Placental pericyte (primary cell): Measurements from ENCODE around the gene HMGCR. TPM values are rescaled to one million over a fixed set of nuclear protein-coding genes. Genes with fewer than 3 reads are reported as not detected.

ENCODE experiments used
- total RNA-seq: library from RNA; depleted of rRNA; stranded (reverse); fragments of >200 nt; gene quantifications from 2 replicates; pipeline ENCODE4 v1.2.3, GENCODE V29; 2012

HMGCR gene
- 102 and 187 TPM in 2 replicates for total RNA-seq

DNA sequence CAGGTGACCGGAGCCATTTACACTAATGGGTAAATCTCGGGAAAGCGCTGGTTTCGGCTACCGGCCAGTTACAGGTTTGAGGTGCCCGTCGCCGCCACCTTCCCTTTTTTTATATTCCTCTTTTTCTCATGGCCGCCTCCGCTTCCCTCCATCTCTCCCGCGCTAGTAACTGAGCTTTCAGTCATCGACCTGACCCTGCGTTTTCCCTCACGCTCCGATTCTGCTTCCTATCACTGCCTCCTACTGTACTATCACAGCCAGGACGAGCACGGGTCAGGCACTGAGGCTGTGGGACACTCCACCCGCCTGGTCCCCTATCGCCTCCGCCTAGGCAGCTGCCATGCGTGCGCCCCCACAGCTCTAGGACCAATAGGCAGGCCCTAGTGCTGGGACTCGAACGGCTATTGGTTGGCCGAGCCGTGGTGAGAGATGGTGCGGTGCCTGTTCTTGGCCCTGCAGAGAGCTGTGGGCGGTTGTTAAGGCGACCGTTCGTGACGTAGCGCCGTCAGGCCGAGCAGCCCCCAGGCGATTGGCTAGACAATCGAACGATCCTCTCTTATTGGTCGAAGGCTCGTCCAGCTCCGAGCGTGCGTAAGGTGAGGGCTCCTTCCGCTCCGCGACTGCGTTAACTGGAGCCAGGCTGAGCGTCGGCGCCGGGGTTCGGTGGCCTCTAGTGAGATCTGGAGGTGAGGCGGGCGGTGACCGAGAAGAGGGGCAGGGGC lies at the start of gene HMGCR:
TSS of gene HMGCR (plus strand) at position 606 of the 722 bp plus-strand sequence. CDS start 5,386 bp downstream, outside the sequence.

Other genes with a start within 250 kb of the HMGCR start
- under 0.01 TPM in 2 replicates for gene ANKRD31, start 100.3 kb upstream of the HMGCR start, total RNA-seq
- 18.0 and 28.0 TPM in 2 replicates for gene CERT1, start 174.4 kb downstream of the HMGCR start, total RNA-seq
- 32.0 and 44.4 TPM in 2 replicates for gene POLK, start 174.7 kb downstream of the HMGCR start, total RNA-seq